ENCODE results near the gene B3GALT5. TPM values are rescaled to one million over a fixed set of nuclear protein-coding genes. Genes with fewer than 3 reads are reported as not detected.

The B3GALT5 gene
- polyA plus RNA-seq, 3 donors = not detected

- H3K27me3 ChIP-seq (ENCODE audit: control insufficient read depth in 2 of 2, insufficient read depth in 2 of 2, low read length in 2 of 2) = no peaks in the 10 kb centered on the region
- no peak overlapping the region for H3K27ac Mint-ChIP-seq
- no peak overlapping the region for H3K4me3 ChIP-seq (replicated peaks in 1 of 3; ENCODE audit: low read depth in 2 of 3, low read length in 3 of 3)
- no peaks in the 10 kb centered on the region for H3K4me1 Mint-ChIP-seq
- peaks cover 0 to 5% of the 10 kb centered on the region in 2 donors for H3K9me3 ChIP-seq (replicated peaks in 1 of 2; ENCODE audit: control insufficient read depth in 1 of 2, insufficient read depth in 1 of 2, low read length in 2 of 2)
- WGBS (ENCODE audit: insufficient coverage) = 90% methylated on average over 3 of the region's 3 CpGs
- no peak overlapping the region for H3K27ac ChIP-seq (ENCODE audit: low read depth in 1 of 2, low read length in 2 of 2)
- no peak overlapping the region for H3K4me3 Mint-ChIP-seq
- no peaks in the 10 kb centered on the region for H3K36me3 Mint-ChIP-seq
- H3K79me2 ChIP-seq (ENCODE audit: insufficient read depth, low read length) = no peaks in the 10 kb centered on the region
- intact Hi-C loops (cut with micrococcal nuclease) = no loop called here
- H3K27me3 Mint-ChIP-seq (ENCODE audit: low read depth in 3 of 3) = peaks cover 0 to 4% (median 1%) of the 10 kb centered on the region in 3 donors
- H4K20me1 ChIP-seq (ENCODE audit: insufficient read depth, low read length) = no peaks in the 10 kb centered on the region
- no peak overlapping the region for H3K9ac ChIP-seq (ENCODE audit: insufficient read depth, low read length, poor library complexity, severe bottlenecking)
- DNase-seq = no peak
- peaks cover 0 to 14% (median 7%) of the 10 kb centered on the region in 7 donors for H3K9me3 Mint-ChIP-seq
- H2AFZ ChIP-seq (ENCODE audit: insufficient read depth, low read depth, low read length, poor library complexity, severe bottlenecking) = no peak overlapping the region
- no peak overlapping the region for H3K4me2 ChIP-seq (replicated peaks; ENCODE audit: extremely low read depth, low read length, poor library complexity, severe bottlenecking)
- TF ChIP-seq, protein P1, sequence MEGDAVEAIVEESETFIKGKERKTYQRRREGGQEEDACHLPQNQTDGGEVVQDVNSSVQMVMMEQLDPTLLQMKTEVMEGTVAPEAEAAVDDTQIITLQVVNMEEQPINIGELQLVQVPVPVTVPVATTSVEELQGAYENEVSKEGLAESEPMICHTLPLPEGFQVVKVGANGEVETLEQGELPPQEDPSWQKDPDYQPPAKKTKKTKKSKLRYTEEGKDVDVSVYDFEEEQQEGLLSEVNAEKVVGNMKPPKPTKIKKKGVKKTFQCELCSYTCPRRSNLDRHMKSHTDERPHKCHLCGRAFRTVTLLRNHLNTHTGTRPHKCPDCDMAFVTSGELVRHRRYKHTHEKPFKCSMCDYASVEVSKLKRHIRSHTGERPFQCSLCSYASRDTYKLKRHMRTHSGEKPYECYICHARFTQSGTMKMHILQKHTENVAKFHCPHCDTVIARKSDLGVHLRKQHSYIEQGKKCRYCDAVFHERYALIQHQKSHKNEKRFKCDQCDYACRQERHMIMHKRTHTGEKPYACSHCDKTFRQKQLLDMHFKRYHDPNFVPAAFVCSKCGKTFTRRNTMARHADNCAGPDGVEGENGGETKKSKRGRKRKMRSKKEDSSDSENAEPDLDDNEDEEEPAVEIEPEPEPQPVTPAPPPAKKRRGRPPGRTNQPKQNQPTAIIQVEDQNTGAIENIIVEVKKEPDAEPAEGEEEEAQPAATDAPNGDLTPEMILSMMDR (IDR thresholded peaks at IDR 0.05) = no peak
- no peaks in the 10 kb centered on the region for H3K36me3 ChIP-seq (replicated peaks in 1 of 2; ENCODE audit: control insufficient read depth in 1 of 2, insufficient read depth in 2 of 2, low read length in 2 of 2)
- H3K4me1 ChIP-seq (ENCODE audit: control insufficient read depth in 1 of 2, insufficient read depth in 2 of 2, low read length in 2 of 2) = no peaks in the 10 kb centered on the region
Measured at GRCh38 chr21:39651206-39651605, 38.5 kb downstream of the B3GALT5 start.

DNA sequence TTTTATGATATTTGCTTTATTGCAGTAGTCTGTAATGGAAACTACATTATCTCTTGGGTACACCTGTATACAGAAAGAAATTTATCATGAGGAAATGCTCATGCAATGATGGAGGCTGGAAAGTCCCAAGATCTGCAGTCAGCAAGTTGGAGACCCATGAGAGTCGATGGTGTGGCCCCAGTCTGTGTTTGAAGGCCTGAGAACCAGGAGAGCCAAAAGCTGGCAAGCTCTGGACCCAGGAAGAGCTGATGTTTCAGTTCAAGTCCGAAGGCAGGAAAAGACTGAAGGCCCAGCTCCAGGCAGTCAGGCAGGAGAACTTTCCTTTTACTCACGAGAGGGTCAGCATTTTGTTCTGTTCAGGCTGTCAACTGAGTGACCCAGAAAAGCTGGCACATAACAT is 42.2 kb downstream of the B3GALT5 start:
- Histone ChIP-seq H3K4me3 (replicated peaks in 1 of 3; ENCODE audit: low read depth in 2 of 3, low read length in 3 of 3) (no peak overlapping the region), H3K4me2 (replicated peaks; ENCODE audit: extremely low read depth, low read length, poor library complexity, severe bottlenecking) (no peak overlapping the region), H3K4me1 (ENCODE audit: control insufficient read depth in 1 of 2, insufficient read depth in 2 of 2, low read length in 2 of 2) (no peaks in the 10 kb centered on the region), H3K79me2 (ENCODE audit: insufficient read depth, low read length) (no peaks in the 10 kb centered on the region), H3K27me3 (ENCODE audit: control insufficient read depth in 2 of 2, insufficient read depth in 2 of 2, low read length in 2 of 2) (no peaks in the 10 kb centered on the region), H3K36me3 (replicated peaks in 1 of 2; ENCODE audit: control insufficient read depth in 1 of 2, insufficient read depth in 2 of 2, low read length in 2 of 2) (no peaks in the 10 kb centered on the region), H4K20me1 (ENCODE audit: insufficient read depth, low read length) (no peaks in the 10 kb centered on the region), H3K9ac (ENCODE audit: insufficient read depth, low read length, poor library complexity, severe bottlenecking) (no peak overlapping the region), H3K9me3 (replicated peaks in 1 of 2; ENCODE audit: control insufficient read depth in 1 of 2, insufficient read depth in 1 of 2, low read length in 2 of 2) (peaks cover 0 to 5% of the 10 kb centered on the region in 2 donors), H3K27ac (ENCODE audit: low read depth in 1 of 2, low read length in 2 of 2) (no peak overlapping the region), H2AFZ (ENCODE audit: insufficient read depth, low read depth, low read length, poor library complexity, severe bottlenecking) (no peak overlapping the region)
- peaks cover 0 to 12% (median 7%) of the 10 kb centered on the region in 7 donors for H3K9me3 Mint-ChIP-seq
- H3K4me3 Mint-ChIP-seq = no peak overlapping the region
- 93% methylated on average over 3 of the region's 3 CpGs for WGBS (ENCODE audit: insufficient coverage)
- no peak overlapping the region for H3K27ac Mint-ChIP-seq
- no peaks in the 10 kb centered on the region for H3K4me1 Mint-ChIP-seq
- TF ChIP-seq, protein P1 (IDR thresholded peaks at IDR 0.05) = no peak
- no peaks in the 10 kb centered on the region for H3K36me3 Mint-ChIP-seq
- peaks cover 2 to 10% (median 8%) of the 10 kb centered on the region in 3 donors for H3K27me3 Mint-ChIP-seq (ENCODE audit: low read depth in 3 of 3)
- intact Hi-C loops (cut with micrococcal nuclease) = no loop called here
- DNase-seq = no peak
